HepG2 (cell line): Measurements from ENCODE around the gene GTF2F1. TPM values are rescaled to one million over a fixed set of nuclear protein-coding genes. Genes with fewer than 3 reads are reported as not detected.

ENCODE experiments used
- ATF3 ChIP-seq: sonication (generic); formaldehyde crosslinking; IDR thresholded peaks from 2 replicates; pipeline ENCODE4 v1.4.0; 2020; ENCODE audit warnings: missing genetic modification reagents
- FOSL2 ChIP-seq: sonication (generic); formaldehyde crosslinking; IDR thresholded peaks from 2 replicates; pipeline ENCODE4 v1.4.0; 2020; ENCODE audit warnings: missing genetic modification reagents
- GATAD2A ChIP-seq: IDR thresholded peaks from 2 replicates; pipeline ENCODE4 v1.6.1; 2016
- LBX2 ChIP-seq: sonication (generic); formaldehyde crosslinking; IDR thresholded peaks from 2 replicates; pipeline ENCODE4 v1.5.0; 2020; ENCODE audit warnings: missing genetic modification reagents, mild to moderate bottlenecking, borderline replicate concordance
- MIXL1 ChIP-seq: IDR thresholded peaks from 2 replicates; pipeline ENCODE4 v1.6.1; 2016
- MTERF4 ChIP-seq: sonication (generic); formaldehyde crosslinking; IDR thresholded peaks from 2 replicates; pipeline ENCODE4 v1.8.0; 2023; ENCODE audit warnings: mild to moderate bottlenecking, missing genetic modification reagents
- SAFB2 ChIP-seq: sonication (generic); formaldehyde crosslinking; IDR thresholded peaks from 2 replicates; pipeline ENCODE4 v1.5.1; 2020; ENCODE audit warnings: missing genetic modification reagents, low read depth, mild to moderate bottlenecking, borderline replicate concordance
- SKI ChIP-seq: fragments of 450-650 bp; IDR thresholded peaks from one replicate; pipeline ENCODE4 v1.6.1; 2018; ENCODE audit warnings: mild to moderate bottlenecking; ENCODE audit not compliant: partially characterized antibody
- SNAI1 ChIP-seq: sonication (generic); formaldehyde crosslinking; IDR thresholded peaks from 2 replicates; pipeline ENCODE4 v1.5.0; 2020; ENCODE audit warnings: mild to moderate bottlenecking, missing genetic modification reagents, borderline replicate concordance
- TBX2 ChIP-seq: sonication (generic); formaldehyde crosslinking; IDR thresholded peaks from 2 replicates; pipeline ENCODE4 v1.5.0; 2020; ENCODE audit warnings: missing genetic modification reagents, mild to moderate bottlenecking, borderline replicate concordance
- ZBTB4 ChIP-seq: sonication (generic); formaldehyde crosslinking; IDR thresholded peaks from 2 replicates; pipeline ENCODE4 v1.4.0; 2020; ENCODE audit warnings: missing genetic modification reagents, mild to moderate bottlenecking, borderline replicate concordance
- ZNF281 ChIP-seq: sonication (generic); formaldehyde crosslinking; IDR thresholded peaks from 2 replicates; pipeline ENCODE4 v1.4.0; 2020; ENCODE audit warnings: missing genetic modification reagents, borderline replicate concordance
- ZNF441 ChIP-seq: sonication (generic); formaldehyde crosslinking; IDR thresholded peaks from 2 replicates; pipeline ENCODE4 v1.7.0; 2021; ENCODE audit warnings: missing genetic modification reagents, borderline replicate concordance
- ZNF460 ChIP-seq: sonication (generic); formaldehyde crosslinking; IDR thresholded peaks from 2 replicates; pipeline ENCODE4 v1.5.1; 2020; ENCODE audit warnings: missing genetic modification reagents, mild to moderate bottlenecking, borderline replicate concordance
- ZNF710 ChIP-seq: sonication (generic); formaldehyde crosslinking; IDR thresholded peaks from 2 replicates; pipeline ENCODE4 v1.5.0; 2020; ENCODE audit warnings: mild to moderate bottlenecking, missing genetic modification reagents, borderline replicate concordance
- ZSCAN20 ChIP-seq: sonication (generic); formaldehyde crosslinking; IDR thresholded peaks from 2 replicates; pipeline ENCODE4 v1.4.0; 2020; ENCODE audit warnings: missing genetic modification reagents, mild to moderate bottlenecking, borderline replicate concordance
- polyA plus RNA-seq, 8 experiments: library from polyadenylated mRNA; depleted of rRNA in 3 of 8; stranded (reverse) in 7 of 8; unstranded in 1 of 8; fragments of >200 nt; fragmentation: Illumina TruSeq in 4 of 8; extraction: Trizol in 4 of 8; gene quantifications; 2 replicates each; pipeline versions ENCODE4 v1.2.1 to v1.2.3, GENCODE V29; 2011 to 2016; ENCODE audit warnings: low read depth in 4 of 8, missing spikeins in 1 of 8, mixed read lengths in 1 of 8; ENCODE audit not compliant: insufficient read depth in 1 of 8
- total RNA-seq, 5 experiments: library from RNA; depleted of rRNA; stranded (reverse); fragments of >200 nt; fragmentation: Illumina TruSeq; extraction: Trizol; gene quantifications; 2 replicates each; pipeline ENCODE4 v1.2.3, GENCODE V29; 2016; ENCODE audit warnings: low read depth in 1 of 5

GTF2F1 gene
- total and polyA plus RNA-seq, 2 of the 13 experiments (the other 11 are each of a cell fraction or from before 2014, with no cell fraction given) = 27.8 to 34.1 TPM

GRCh38 chr19:6393074-6393982 lies at the start of gene GTF2F1 (continued):
- no peak for TF ChIP-seq FOSL2 (CRISPR knock-in tag)
- peak; percentile 51 for TF ChIP-seq TBX2
- TF ChIP-seq ZBTB4 (CRISPR knock-in tag) = no peak
- TF ChIP-seq SNAI1 = no peak
- TF ChIP-seq ZNF441 = no peak
- TF ChIP-seq ZNF710 (CRISPR knock-in tag) = no peak
- no peak for TF ChIP-seq SKI
- TF ChIP-seq MIXL1 (CRISPR knock-in tag) = peak; percentile 57; the same call in 1 of the 2 replicates
- TF ChIP-seq SAFB2 (CRISPR knock-in tag) = no peak; the same call in 1 of the 2 replicates
- TF ChIP-seq ZNF460 (CRISPR knock-in tag) = no peak
- 0 out of 2 replicates have a peak, but pooled peaks have one; percentile 62 for TF ChIP-seq MTERF4 (CRISPR knock-in tag)
- no peak for TF ChIP-seq LBX2 (CRISPR knock-in tag)
- TF ChIP-seq GATAD2A (CRISPR knock-in tag) = 0 out of 2 replicates have a peak, but pooled peaks have one; percentile 16
- 0 out of 2 replicates have a peak, but pooled peaks have one; percentile 11 for TF ChIP-seq ATF3
- peak; percentile 64; the same call in 1 of the 2 replicates for TF ChIP-seq ZNF281
- TF ChIP-seq ZSCAN20 (CRISPR knock-in tag) = no peak
